ENCODE measurements around the gene CD40LG.

Gene CD40LG

DNA sequence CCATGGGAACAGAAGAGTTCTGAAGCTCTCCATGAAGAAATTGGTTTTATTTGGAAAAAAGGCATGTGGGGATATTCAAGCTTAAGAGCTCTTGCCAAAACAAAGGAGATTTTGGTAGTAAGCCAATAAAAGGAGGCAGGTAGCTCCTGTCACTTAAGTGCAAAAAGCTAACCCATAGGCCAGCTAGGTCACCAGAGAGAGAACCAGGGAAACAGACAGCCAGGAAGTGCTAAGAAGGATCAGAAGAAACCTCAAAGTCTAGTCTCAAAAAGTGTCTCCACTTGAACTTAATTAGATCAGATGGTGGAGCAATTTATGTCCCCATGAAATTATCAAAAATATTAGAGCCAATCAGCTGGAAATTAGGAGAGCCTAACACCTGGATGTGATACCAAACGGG, 49.2 kb downstream of the CD40LG start:
- no peak for DNase-seq (ENCODE audit: low read depth in 2 of 2)

DNA sequence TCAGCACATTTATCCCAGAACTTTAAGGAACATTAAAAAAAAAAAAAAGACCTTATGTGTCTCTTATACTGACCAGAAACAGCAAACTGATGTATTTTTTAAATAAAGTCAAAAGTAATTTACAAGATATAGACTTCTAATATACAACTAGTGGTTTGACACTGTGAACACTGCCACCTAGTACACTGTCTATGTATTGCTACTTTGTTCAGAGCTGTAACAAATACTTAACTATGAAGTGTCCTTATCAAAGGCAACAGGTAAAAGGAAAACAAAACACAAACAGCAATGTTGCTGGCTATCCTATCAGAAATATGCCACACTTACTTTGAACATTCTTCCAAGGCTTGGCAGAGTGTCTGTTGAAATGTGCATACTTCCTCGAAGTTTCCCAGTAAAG, 60.4 kb downstream of the CD40LG start:
- no peak for DNase-seq (ENCODE audit: low read depth in 2 of 2)
